GM12891 (cell line): ENCODE data around the gene ATP1A4.

Experiments
- PAX5 ChIP-seq: IDR thresholded peaks from 2 replicates; pipeline ENCODE4 v1.6.1; 2011; ENCODE audit warnings: low read length, moderate library complexity, mild to moderate bottlenecking; ENCODE audit not compliant: insufficient read depth, severe bottlenecking
- POLR2A ChIP-seq: IDR thresholded peaks from 2 replicates; pipeline ENCODE4 v1.6.1; 2011; ENCODE audit warnings: low read depth, low read length, control low read depth
- POLR2AphosphoS5 ChIP-seq: IDR thresholded peaks from 2 replicates; pipeline ENCODE4 v1.6.1; 2011; ENCODE audit warnings: low read depth, low read length, control low read depth
- POU2F2 ChIP-seq: IDR thresholded peaks from 2 replicates; pipeline ENCODE4 v1.6.1; 2011; ENCODE audit warnings: low read depth, mild to moderate bottlenecking, control low read depth, low read length, moderate library complexity
- SPI1 ChIP-seq: IDR thresholded peaks from 2 replicates; pipeline ENCODE4 v1.6.1; 2011; ENCODE audit warnings: low read depth, low read length, control low read depth
- TAF1 ChIP-seq: IDR thresholded peaks from 2 replicates; pipeline ENCODE4 v1.6.1; 2011; ENCODE audit warnings: low read depth, low read length, control low read depth

DNA sequence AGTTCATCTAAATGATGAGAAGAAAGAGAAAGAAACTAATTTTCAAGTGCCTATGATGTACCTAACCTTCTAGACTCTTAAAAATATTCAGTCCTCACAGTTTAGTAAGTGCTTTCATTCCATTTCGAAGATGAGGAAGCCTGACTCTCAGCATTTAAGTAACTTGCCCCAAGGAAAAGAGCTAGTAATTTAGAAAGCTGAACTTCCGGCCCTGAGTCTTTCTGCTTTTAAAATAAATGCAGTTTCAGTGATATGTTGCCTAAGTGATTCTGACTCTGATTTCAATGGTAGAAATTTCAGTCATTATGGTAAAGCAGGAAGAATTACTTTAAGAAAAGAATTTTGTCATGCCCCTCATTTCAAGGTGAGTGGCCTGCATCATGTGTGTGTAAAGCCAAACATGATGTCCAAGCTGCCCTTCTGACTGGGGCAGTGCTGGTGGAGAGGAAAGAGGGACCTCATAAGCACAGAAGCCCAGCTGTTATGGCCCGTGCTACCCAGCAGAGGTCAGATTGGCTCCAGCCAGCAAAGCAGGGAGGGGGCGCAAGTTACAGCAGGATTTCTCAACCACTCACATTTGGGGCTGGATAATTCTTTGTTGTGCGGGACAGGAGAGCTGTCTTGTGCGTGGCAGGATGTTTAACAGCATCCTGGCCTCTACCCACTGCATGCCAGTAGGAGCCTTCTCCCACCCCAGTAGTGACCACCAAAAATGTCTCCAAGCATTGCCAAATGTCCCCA is 10.7 kb downstream of the ATP1A4 start:
- TF ChIP-seq POLR2A = no peak
- no peak for TF ChIP-seq SPI1
- no peak for TF ChIP-seq TAF1
- no peak for TF ChIP-seq POLR2AphosphoS5
- no peak for TF ChIP-seq POU2F2
- TF ChIP-seq PAX5 = no peak
